ENCODE measurements around the gene TBXAS1. TPM values are rescaled to one million over a fixed set of nuclear protein-coding genes. Genes with fewer than 3 reads are reported as not detected.

The TBXAS1 gene
- total RNA-seq, 1 experiment from 2014 or later, result 2.3 TPM

GRCh38 chr7:139799586-139799985 lies 29.5 kb upstream of the TBXAS1 start (continued):
- TF ChIP-seq, protein P1, sequence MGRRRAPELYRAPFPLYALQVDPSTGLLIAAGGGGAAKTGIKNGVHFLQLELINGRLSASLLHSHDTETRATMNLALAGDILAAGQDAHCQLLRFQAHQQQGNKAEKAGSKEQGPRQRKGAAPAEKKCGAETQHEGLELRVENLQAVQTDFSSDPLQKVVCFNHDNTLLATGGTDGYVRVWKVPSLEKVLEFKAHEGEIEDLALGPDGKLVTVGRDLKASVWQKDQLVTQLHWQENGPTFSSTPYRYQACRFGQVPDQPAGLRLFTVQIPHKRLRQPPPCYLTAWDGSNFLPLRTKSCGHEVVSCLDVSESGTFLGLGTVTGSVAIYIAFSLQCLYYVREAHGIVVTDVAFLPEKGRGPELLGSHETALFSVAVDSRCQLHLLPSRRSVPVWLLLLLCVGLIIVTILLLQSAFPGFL (CRISPR knock-in tag; IDR thresholded peaks at IDR 0.05; ENCODE audit: borderline replicate concordance), result no peak
- TF ChIP-seq SMAD3 (CRISPR knock-in tag; IDR thresholded peaks at IDR 0.05; ENCODE audit: borderline replicate concordance), result no peak

- ATAC-seq (no peak), DNase-seq (ENCODE audit: low spot score) (no peak)
- H3K36me3 Mint-ChIP-seq, result peaks cover 27% of the 10 kb centered on the region
- TF ChIP-seq CREB1 (CRISPR knock-in tag; IDR thresholded peaks at IDR 0.05) (no peak), CREM (CRISPR knock-in tag; IDR thresholded peaks at IDR 0.05) (no peak), ETV6 (CRISPR knock-in tag; IDR thresholded peaks at IDR 0.05) (no peak)
- TF ChIP-seq, protein P1 (CRISPR knock-in tag; IDR thresholded peaks at IDR 0.05; ENCODE audit: borderline replicate concordance), result no peak
- TF ChIP-seq, protein P2, sequence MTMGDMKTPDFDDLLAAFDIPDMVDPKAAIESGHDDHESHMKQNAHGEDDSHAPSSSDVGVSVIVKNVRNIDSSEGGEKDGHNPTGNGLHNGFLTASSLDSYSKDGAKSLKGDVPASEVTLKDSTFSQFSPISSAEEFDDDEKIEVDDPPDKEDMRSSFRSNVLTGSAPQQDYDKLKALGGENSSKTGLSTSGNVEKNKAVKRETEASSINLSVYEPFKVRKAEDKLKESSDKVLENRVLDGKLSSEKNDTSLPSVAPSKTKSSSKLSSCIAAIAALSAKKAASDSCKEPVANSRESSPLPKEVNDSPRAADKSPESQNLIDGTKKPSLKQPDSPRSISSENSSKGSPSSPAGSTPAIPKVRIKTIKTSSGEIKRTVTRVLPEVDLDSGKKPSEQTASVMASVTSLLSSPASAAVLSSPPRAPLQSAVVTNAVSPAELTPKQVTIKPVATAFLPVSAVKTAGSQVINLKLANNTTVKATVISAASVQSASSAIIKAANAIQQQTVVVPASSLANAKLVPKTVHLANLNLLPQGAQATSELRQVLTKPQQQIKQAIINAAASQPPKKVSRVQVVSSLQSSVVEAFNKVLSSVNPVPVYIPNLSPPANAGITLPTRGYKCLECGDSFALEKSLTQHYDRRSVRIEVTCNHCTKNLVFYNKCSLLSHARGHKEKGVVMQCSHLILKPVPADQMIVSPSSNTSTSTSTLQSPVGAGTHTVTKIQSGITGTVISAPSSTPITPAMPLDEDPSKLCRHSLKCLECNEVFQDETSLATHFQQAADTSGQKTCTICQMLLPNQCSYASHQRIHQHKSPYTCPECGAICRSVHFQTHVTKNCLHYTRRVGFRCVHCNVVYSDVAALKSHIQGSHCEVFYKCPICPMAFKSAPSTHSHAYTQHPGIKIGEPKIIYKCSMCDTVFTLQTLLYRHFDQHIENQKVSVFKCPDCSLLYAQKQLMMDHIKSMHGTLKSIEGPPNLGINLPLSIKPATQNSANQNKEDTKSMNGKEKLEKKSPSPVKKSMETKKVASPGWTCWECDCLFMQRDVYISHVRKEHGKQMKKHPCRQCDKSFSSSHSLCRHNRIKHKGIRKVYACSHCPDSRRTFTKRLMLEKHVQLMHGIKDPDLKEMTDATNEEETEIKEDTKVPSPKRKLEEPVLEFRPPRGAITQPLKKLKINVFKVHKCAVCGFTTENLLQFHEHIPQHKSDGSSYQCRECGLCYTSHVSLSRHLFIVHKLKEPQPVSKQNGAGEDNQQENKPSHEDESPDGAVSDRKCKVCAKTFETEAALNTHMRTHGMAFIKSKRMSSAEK (CRISPR knock-in tag; IDR thresholded peaks at IDR 0.05; ENCODE audit: borderline replicate concordance), result no peak
- CTCF ChIA-PET, result no interaction called here
- H3K27me3 Mint-ChIP-seq (ENCODE audit: low read depth), result peaks cover 6% of the 10 kb centered on the region
- no peaks in the 10 kb centered on the region for H3K4me1 Mint-ChIP-seq
- peaks cover 44% of the 10 kb centered on the region for H3K9me3 Mint-ChIP-seq
- H3K27ac Mint-ChIP-seq, result no peak overlapping the region
- no peak overlapping the region for H3K4me3 Mint-ChIP-seq
- POLR2A ChIA-PET, result no interaction called here
Measured at GRCh38 chr7:139804571-139804970, 24.5 kb upstream of the TBXAS1 start.

- Mint-ChIP-seq H3K4me3 (no peak overlapping the region), H3K36me3 (peaks cover 27% of the 10 kb centered on the region), H3K4me1 (no peaks in the 10 kb centered on the region), H3K9me3 (peaks cover 40% of the 10 kb centered on the region), H3K27ac (no peak overlapping the region), H3K27me3 (ENCODE audit: low read depth) (peaks cover 6% of the 10 kb centered on the region)
- DNase-seq (ENCODE audit: low spot score) (no peak), ATAC-seq (no peak)
- ChIA-PET POLR2A (no interaction called here), CTCF (no interaction called here)
- TF ChIP-seq IRF2 (CRISPR knock-in tag; IDR thresholded peaks at IDR 0.05; ENCODE audit: borderline replicate concordance, low read depth) (no peak), ZMAT4 (CRISPR knock-in tag; IDR thresholded peaks at IDR 0.05) (no peak), CDX4 (CRISPR knock-in tag; IDR thresholded peaks at IDR 0.05; ENCODE audit: borderline replicate concordance) (no peak), HMGXB4 (CRISPR knock-in tag; IDR thresholded peaks at IDR 0.05) (no peak), JUN (CRISPR knock-in tag; IDR thresholded peaks at IDR 0.05) (no peak), HMGA2 (CRISPR knock-in tag; IDR thresholded peaks at IDR 0.05) (no peak), ATF2 (CRISPR knock-in tag; IDR thresholded peaks at IDR 0.05; ENCODE audit: borderline replicate concordance, low read depth) (no peak), CREM (CRISPR knock-in tag; IDR thresholded peaks at IDR 0.05) (no peak), FOXK1 (CRISPR knock-in tag; IDR thresholded peaks at IDR 0.05) (no peak), ZNF138 (CRISPR knock-in tag; conservative IDR thresholded peaks at IDR 0.05) (no peak)
- TF ChIP-seq, protein P3, sequence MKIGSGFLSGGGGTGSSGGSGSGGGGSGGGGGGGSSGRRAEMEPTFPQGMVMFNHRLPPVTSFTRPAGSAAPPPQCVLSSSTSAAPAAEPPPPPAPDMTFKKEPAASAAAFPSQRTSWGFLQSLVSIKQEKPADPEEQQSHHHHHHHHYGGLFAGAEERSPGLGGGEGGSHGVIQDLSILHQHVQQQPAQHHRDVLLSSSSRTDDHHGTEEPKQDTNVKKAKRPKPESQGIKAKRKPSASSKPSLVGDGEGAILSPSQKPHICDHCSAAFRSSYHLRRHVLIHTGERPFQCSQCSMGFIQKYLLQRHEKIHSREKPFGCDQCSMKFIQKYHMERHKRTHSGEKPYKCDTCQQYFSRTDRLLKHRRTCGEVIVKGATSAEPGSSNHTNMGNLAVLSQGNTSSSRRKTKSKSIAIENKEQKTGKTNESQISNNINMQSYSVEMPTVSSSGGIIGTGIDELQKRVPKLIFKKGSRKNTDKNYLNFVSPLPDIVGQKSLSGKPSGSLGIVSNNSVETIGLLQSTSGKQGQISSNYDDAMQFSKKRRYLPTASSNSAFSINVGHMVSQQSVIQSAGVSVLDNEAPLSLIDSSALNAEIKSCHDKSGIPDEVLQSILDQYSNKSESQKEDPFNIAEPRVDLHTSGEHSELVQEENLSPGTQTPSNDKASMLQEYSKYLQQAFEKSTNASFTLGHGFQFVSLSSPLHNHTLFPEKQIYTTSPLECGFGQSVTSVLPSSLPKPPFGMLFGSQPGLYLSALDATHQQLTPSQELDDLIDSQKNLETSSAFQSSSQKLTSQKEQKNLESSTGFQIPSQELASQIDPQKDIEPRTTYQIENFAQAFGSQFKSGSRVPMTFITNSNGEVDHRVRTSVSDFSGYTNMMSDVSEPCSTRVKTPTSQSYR (CRISPR knock-in tag; IDR thresholded peaks at IDR 0.05), result no peak
- TF ChIP-seq, protein P4, sequence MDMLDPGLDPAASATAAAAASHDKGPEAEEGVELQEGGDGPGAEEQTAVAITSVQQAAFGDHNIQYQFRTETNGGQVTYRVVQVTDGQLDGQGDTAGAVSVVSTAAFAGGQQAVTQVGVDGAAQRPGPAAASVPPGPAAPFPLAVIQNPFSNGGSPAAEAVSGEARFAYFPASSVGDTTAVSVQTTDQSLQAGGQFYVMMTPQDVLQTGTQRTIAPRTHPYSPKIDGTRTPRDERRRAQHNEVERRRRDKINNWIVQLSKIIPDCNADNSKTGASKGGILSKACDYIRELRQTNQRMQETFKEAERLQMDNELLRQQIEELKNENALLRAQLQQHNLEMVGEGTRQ (CRISPR knock-in tag; IDR thresholded peaks at IDR 0.05), result no peak
Measured at GRCh38 chr7:139807009-139807408, 22.1 kb upstream of the TBXAS1 start.

Data from WTC11 (cell line).